Mammary epithelial cell (primary cell): Measurements from ENCODE around the gene EMP1.

Experiments
- CTCF ChIP-seq, 2 donors: IDR thresholded peaks in 1 of 2; conservative IDR thresholded peaks in 1 of 2; 2 replicates each; pipeline ENCODE4 v1.5.1; 2011 to 2012; ENCODE audit warnings: inconsistent platforms in 2 of 2, low read length in 2 of 2, mild to moderate bottlenecking in 2 of 2, control low read depth in 1 of 2, low read depth in 1 of 2; ENCODE audit not compliant: insufficient read depth in 1 of 2; ENCODE audit errors: extremely low read depth in 1 of 2
- EZH2 ChIP-seq: IDR thresholded peaks from 2 replicates; pipeline ENCODE4 v1.6.1; 2012; ENCODE audit warnings: low read length, inconsistent platforms, borderline replicate concordance

- TF ChIP-seq CTCF (conservative IDR thresholded peaks at IDR 0.05 in 1 of 2, IDR thresholded peaks at IDR 0.05 in 1 of 2; ENCODE audit: extremely low read depth in 1 of 2, insufficient read depth in 1 of 2, low read depth in 1 of 2, low read length in 2 of 2) (no peak), EZH2 (no peak)
Measured at GRCh38 chr12:13154831-13155230, 41.7 kb upstream of the EMP1 start.
